WTC11 (cell line): Measurements from ENCODE around the gene DPY30.

Source experiments
- ATF3 ChIP-seq: sonication (generic); formaldehyde crosslinking; conservative IDR thresholded peaks from 2 replicates; pipeline ENCODE4 v1.8.1; 2022; ENCODE audit warnings: mild to moderate bottlenecking, missing genetic modification reagents
- CTCF ChIP-seq: fragments of 200-600 bp; IDR thresholded peaks from 2 replicates; pipeline ENCODE4 v1.8.0; 2022; ENCODE audit warnings: antibody characterized with exemption
- KAT7 ChIP-seq: sonication (generic); formaldehyde crosslinking; IDR thresholded peaks from 2 replicates; pipeline ENCODE4 v1.8.1; 2023; ENCODE audit warnings: missing genetic modification reagents, mild to moderate bottlenecking, borderline replicate concordance
- MLX ChIP-seq: sonication (generic); formaldehyde crosslinking; IDR thresholded peaks from 2 replicates; pipeline ENCODE4 v1.8.1; 2023; ENCODE audit warnings: mild to moderate bottlenecking, missing genetic modification reagents, moderate library complexity
- NFYB ChIP-seq: sonication (generic); formaldehyde crosslinking; conservative IDR thresholded peaks from 2 replicates; pipeline ENCODE4 v1.8.0; 2022; ENCODE audit warnings: low read depth, missing genetic modification reagents
- TEAD1 ChIP-seq: sonication (generic); formaldehyde crosslinking; IDR thresholded peaks from 2 replicates; pipeline ENCODE4 v1.8.0; 2022; ENCODE audit warnings: mild to moderate bottlenecking, missing genetic modification reagents
- TF ChIP-seq, protein P1 (sequence below): sonication (generic); formaldehyde crosslinking; IDR thresholded peaks from 2 replicates; pipeline ENCODE4 v1.8.1; 2023; ENCODE audit warnings: mild to moderate bottlenecking, missing genetic modification reagents, moderate library complexity
- TF ChIP-seq, protein P2 (sequence below): sonication (generic); formaldehyde crosslinking; IDR thresholded peaks from 2 replicates; pipeline ENCODE4 v1.8.0; 2022; ENCODE audit warnings: mild to moderate bottlenecking, missing genetic modification reagents
- TF ChIP-seq, protein P3 (sequence below): sonication (generic); formaldehyde crosslinking; IDR thresholded peaks from 2 replicates; pipeline ENCODE4 v1.8.0; 2022; ENCODE audit warnings: mild to moderate bottlenecking, missing genetic modification reagents
- TF ChIP-seq, protein P4 (sequence below): sonication (generic); formaldehyde crosslinking; IDR thresholded peaks from 2 replicates; pipeline ENCODE4 v1.8.1; 2022; ENCODE audit warnings: mild to moderate bottlenecking, moderate library complexity, missing genetic modification reagents

GRCh38 chr2:32060266-32060665 is 20.7 kb upstream of the DPY30 start:
- TF ChIP-seq TEAD1 (CRISPR knock-in tag) (no peak), CTCF (no peak), NFYB (CRISPR knock-in tag) (no peak), KAT7 (CRISPR knock-in tag) (no peak), MLX (CRISPR knock-in tag) (no peak), ATF3 (no peak)
- TF ChIP-seq, protein P1, sequence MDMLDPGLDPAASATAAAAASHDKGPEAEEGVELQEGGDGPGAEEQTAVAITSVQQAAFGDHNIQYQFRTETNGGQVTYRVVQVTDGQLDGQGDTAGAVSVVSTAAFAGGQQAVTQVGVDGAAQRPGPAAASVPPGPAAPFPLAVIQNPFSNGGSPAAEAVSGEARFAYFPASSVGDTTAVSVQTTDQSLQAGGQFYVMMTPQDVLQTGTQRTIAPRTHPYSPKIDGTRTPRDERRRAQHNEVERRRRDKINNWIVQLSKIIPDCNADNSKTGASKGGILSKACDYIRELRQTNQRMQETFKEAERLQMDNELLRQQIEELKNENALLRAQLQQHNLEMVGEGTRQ (CRISPR knock-in tag): no peak
- TF ChIP-seq, protein P2, sequence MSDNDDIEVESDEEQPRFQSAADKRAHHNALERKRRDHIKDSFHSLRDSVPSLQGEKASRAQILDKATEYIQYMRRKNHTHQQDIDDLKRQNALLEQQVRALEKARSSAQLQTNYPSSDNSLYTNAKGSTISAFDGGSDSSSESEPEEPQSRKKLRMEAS: no peak
- TF ChIP-seq, protein P3, sequence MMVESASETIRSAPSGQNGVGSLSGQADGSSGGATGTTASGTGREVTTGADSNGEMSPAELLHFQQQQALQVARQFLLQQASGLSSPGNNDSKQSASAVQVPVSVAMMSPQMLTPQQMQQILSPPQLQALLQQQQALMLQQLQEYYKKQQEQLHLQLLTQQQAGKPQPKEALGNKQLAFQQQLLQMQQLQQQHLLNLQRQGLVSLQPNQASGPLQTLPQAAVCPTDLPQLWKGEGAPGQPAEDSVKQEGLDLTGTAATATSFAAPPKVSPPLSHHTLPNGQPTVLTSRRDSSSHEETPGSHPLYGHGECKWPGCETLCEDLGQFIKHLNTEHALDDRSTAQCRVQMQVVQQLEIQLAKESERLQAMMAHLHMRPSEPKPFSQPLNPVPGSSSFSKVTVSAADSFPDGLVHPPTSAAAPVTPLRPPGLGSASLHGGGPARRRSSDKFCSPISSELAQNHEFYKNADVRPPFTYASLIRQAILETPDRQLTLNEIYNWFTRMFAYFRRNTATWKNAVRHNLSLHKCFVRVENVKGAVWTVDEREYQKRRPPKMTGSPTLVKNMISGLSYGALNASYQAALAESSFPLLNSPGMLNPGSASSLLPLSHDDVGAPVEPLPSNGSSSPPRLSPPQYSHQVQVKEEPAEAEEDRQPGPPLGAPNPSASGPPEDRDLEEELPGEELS (CRISPR knock-in tag): no peak
- TF ChIP-seq, protein P4, sequence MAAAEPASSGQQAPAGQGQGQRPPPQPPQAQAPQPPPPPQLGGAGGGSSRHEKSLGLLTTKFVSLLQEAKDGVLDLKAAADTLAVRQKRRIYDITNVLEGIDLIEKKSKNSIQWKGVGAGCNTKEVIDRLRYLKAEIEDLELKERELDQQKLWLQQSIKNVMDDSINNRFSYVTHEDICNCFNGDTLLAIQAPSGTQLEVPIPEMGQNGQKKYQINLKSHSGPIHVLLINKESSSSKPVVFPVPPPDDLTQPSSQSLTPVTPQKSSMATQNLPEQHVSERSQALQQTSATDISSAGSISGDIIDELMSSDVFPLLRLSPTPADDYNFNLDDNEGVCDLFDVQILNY (CRISPR knock-in tag): no peak
